ENCODE results near the gene ANKLE1. TPM values are rescaled to one million over a fixed set of nuclear protein-coding genes. Genes with fewer than 3 reads are reported as not detected.
A peak's percentile ranks its signal among the peaks of the same experiment; 100 is the strongest.

ANKLE1 gene
- total RNA-seq, 1 donor from 2014 or later, result not detected

- DNase-seq (ENCODE audit: low spot score), result no peak
Observed at GRCh38 chr19:17325881-17326594, 44.3 kb downstream of the ANKLE1 start.

DNA sequence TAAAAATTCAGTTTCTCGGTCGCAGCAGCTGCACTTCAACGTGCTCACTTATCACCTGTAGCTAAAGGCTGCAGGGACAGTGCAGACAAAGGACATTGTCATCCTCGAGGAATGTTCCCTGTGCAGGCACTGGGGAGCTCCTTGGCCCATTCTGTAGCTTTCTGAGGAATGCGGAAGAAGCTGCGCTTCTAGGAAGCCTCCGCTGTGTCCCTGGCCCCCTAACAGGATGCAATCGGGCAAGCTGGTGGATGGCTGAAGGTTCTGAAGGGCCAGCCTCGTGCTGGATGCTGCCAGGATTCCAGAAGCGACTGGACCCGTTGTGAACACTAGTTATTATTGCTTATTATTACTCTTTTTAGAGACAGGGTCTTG lies 44.9 kb downstream of the ANKLE1 start:
- no peak for DNase-seq (ENCODE audit: low spot score)

- DNase-seq (ENCODE audit: low spot score), result no peak
Observed at GRCh38 chr19:17327068-17327653, 45.5 kb downstream of the ANKLE1 start.

- peak; percentile 72 for DNase-seq (ENCODE audit: low spot score)
Observed at GRCh38 chr19:17327654-17328516, 46.2 kb downstream of the ANKLE1 start.

DNA sequence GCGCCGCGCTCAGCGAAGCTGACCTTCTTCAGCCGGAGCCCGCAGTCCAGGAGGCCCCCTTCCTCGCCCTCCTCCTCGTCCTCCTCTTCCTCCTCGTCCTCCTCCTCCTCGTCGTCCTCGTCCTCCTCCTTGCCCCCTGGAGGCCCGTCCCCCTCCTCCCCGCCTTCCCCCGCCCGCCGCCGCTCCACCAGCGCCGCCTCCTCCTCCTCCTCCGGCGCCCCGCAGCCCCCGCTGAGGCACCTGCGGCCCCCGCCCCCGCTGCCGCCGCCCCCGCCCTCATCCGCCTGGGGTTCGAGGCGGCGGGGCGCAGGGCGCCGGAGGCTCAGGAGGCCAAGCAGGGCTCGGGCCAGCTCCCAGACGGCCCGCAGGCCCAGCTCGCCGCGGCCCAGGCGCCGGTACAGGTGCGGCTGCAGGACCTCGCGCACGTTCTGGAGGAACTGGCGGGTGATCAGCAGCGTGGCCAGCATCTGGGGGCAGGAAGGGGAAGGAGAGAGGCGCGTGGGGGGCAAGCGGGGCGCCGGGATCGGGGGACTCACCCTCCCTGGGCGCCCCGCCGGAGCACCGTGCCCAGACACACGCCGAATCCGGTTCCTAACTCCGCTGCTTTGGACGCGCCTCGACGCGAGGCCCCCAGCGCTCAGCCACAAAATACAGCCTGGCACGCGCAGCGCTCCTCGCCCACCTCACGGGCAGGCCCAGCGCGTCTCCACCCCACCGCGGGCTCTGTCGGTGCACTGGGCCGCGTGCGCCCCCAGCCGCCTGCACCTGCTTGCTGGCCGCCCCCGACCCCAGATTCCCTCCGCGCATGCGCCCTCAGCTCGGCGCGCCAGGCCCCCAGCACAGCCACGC lies 47.0 kb downstream of the ANKLE1 start:
- DNase-seq (ENCODE audit: low spot score), result no peak

DNA sequence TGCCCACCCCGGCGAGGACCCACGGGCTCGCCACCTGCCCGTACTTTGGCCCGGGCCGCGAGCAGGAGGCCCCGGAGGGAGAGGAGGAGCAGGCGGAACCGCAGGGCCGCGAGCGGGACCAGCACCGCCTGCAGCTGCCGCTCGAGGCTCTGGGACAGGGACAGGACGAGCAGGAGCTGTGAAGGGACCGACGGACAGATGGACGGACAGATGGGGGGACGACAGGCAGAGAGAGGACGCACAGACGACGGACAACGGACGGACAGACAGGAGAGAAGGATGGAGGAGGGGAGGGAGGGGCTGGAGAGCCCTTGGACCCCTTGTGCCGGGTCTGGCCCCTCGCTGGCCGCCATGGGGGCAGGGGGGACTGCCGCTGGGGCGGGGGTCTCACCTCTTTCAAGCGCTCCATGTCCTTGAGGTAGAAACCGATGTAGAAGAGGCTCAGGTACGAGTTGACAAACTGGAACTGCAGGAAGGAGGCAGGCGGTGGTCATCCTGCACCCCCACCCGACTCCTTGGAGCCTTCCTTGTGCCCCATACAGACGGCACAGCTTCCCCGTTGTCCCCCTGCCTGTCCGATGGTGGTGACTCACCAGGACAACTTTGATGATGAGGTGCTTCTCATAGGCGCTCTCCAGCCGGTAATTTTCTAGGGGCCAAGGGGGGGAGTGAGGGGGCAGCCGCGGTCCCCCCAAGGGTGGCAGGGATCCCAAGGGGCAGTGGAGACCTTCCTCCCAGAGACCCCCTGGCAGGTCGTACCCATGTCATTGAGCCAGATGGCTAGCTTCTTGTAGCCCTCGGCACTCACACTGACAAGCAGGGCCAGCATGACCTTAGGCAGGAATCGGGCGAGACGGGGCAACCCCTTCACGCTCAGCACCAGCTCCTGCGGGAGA lies 47.9 kb downstream of the ANKLE1 start:
- no peak for DNase-seq (ENCODE audit: low spot score)

DNA sequence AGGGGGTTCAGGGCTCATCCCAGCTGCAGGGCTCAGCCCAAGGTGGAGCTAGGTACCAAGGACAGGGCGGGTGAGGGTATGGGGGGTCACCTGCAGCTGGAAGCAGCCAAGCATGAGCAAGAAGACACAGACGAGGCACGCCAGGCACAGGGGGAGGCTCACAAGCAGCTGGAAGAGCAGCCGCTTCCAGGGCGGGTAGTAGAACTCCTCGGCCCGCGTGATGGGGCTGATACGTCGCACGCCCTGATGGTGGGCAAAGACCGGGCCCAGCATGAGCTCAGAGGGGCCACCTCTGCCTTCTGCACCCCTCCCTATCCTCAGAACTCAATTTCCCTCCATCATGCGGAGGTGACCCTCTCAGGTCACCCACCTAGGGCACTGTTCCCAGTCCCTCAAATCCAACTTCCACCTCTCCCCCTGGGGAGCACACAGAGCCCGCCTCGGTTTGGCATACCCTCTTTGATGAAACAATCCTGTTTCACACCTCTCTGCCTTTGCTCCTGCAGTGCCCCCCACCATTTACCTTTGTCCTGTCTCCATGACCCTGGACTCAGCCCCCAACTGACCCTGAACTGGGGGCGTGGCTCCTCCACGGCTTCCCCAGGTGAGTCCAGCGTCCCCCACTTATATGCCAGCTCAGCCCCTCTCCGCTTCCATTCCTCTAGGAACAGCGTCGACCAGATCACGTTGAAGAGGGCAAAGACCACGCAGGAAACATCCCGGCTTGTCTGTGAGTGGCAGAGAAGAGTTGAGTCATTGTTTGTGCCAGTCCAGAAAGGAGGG lies 48.8 kb downstream of the ANKLE1 start:
- DNase-seq (ENCODE audit: low spot score), result no peak

- no peak for DNase-seq (ENCODE audit: low spot score)
Observed at GRCh38 chr19:17331045-17331558, 49.4 kb downstream of the ANKLE1 start.

- DNase-seq (ENCODE audit: low spot score), result no peak
Observed at GRCh38 chr19:17332360-17332676, 50.6 kb downstream of the ANKLE1 start.

DNA sequence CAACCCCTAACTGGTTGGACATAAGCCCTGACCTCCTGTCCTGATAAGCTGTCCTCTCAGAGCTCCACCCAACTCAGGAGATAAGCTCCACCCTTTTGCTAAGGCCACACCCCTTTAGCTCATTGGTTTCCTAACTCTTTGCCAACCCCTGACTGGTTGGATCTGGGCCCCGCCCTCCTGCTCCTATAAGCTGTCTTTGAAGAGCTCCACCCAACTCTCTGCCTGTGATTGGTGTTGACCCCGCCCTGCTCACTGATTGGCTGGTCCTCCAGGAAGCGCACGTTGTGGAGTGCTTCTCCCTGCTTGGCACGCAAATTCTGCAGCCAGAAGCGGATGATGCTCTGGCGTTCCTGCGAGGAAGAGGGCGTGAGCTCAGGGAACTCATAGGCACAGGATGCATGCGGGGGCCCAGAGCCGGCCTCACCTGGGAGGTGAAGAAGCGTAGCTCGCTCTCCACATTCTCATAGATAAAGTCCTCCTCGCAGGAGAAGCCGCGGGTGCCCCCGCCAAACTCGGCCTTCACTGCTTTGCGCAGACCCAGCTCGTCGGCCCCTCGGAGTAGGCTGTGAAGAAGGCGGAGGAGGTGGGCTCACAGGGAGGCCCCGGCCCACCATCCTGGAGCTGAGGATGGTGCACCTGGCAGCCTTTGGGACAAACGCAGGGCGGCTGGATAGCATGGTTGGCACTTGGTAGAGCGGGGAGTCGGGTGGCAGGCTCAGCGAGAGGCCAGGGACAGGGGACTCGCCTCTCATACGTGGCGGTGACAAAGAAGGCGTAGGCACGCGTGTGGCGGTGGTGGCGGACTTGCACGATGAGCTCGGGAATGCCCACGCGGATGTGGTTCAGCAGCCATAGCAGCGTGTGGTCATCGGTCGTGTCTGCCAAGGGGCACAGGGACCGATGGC lies 51.2 kb downstream of the ANKLE1 start:
- DNase-seq (ENCODE audit: low spot score), result no peak

GRCh38 chr19:17333611-17334413 lies 52.1 kb downstream of the ANKLE1 start:
- peak; percentile 33 for DNase-seq (ENCODE audit: low spot score)

DNA sequence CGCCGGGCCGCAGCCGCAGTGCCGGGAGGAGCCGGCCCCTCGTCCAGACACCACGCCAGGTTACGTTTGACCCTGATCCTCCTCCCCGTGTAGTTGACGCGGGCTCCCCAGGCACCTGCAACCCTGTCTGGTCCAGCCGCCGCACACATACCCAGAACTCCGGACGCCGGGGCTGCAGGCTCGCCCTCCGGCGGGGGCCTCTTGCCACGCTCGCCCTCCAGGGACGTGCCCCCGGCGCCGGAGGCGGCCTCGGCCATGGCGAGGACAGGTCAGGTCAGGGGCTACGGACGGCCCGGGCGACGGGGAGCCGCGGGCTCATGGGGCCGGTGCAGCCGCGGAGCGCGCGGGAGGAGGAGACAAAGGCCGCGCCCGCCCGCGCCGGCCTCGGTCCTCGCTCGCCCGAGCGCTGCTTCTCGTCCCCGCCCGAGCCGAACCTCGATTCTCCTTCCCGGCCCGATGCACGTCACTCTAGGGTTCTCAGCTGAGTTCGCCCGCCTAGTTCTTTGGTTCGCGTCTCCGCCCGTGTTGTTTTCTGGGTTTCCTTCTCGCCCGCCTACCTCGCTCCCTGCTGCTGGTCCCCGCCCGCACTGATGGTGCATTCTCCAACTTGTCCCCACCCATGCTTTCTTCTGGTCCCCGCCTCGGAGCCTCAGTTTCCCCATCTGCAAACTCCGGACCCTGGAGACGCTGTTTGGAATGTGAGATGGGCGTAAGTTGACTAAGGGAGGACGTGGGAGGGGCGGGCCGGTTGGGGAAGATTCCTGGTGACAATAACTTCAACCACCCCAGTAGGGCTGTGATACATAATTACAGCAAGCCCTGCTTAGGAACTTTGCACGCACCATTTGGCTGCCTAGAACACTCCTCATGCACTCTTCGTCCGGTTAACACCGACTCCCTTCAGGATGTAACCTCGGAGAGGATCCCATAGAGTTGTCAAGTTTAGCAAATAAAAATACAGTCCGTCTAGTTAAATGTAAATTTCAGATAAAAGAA lies 53.0 kb downstream of the ANKLE1 start, which contains the start of gene ANO8:
Gene ANO8 (minus strand): TSS at position 442 of the 996 bp plus-strand sequence. CDS start 185 bp downstream, at position 257.
- DNase-seq (ENCODE audit: low spot score), result peak; percentile 98

DNA sequence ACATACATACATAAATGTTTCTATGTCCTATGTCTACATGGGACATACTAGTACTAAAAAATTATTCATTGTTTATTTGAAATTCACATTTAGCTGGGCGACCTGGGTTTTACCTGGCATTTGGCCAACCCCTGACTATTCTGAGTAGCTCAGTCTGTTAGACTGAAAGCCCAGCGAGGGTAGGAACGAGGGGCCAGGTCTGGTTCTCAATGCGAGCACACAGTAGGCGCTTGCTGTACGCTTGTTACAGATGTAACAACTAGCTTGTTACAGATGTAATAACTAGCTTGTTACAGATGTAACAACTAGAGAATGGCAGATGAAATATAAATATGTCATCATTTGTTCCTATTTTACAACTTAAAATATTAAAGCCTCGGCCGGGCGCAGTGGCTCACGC lies 53.9 kb downstream of the ANKLE1 start:
- no peak for DNase-seq (ENCODE audit: low spot score)
